Measurements from ENCODE around the gene ZNF608. TPM values are rescaled to one million over a fixed set of nuclear protein-coding genes. Genes with fewer than 3 reads are reported as not detected.
A peak's percentile ranks its signal among the peaks of the same experiment; 100 is the strongest.

ZNF608 gene
- total and polyA plus RNA-seq, 8 donors: 5.5 to 386 (median 22.9) TPM

GRCh38 chr5:124736805-124737188, 9.6 kb downstream of the ZNF608 start:
- no peaks in the 10 kb centered on the region for H3K9me3 ChIP-seq
- H3K36me3 ChIP-seq: no peaks in the 10 kb centered on the region
- H3K4me1 ChIP-seq: peaks cover 44 to 97% (median 73%) of the 10 kb centered on the region in 4 donors
- H3K27me3 ChIP-seq: no peaks in the 10 kb centered on the region
- TF ChIP-seq CTCF (IDR thresholded peaks at IDR 0.05) (no peak), EP300 (IDR thresholded peaks at IDR 0.05) (no peak), POLR2AphosphoS5 (IDR thresholded peaks at IDR 0.05) (no peak), POLR2A (IDR thresholded peaks at IDR 0.05) (no peak)
- intact Hi-C loops (cut with DNase I; ENCODE audit: low total_unique reads): no loop called here
- H3K27ac ChIP-seq: peak overlapping the region in 3 of 5 donors; percentile 63 to 76 (median 72)
- no peak overlapping the region for H3K4me3 ChIP-seq
- DNase-seq: no peak
- WGBS, 5 donors: 33 to 43% (median 43%) methylated on average over 3 of the region's 3 CpGs

GRCh38 chr5:124736082-124736804, 10.2 kb downstream of the ZNF608 start:
- intact Hi-C loops (cut with DNase I; ENCODE audit: low total_unique reads): no loop called here
- Histone ChIP-seq H3K9me3 (no peaks in the 10 kb centered on the region), H3K4me1 (peaks cover 39 to 97% (median 70%) of the 10 kb centered on the region in 4 donors), H3K27ac (peak overlapping the region in 4 of 5 donors; percentile 50 to 76 (median 68)), H3K36me3 (no peaks in the 10 kb centered on the region), H3K27me3 (no peaks in the 10 kb centered on the region), H3K4me3 (peak overlapping the region in 2 of 4 donors; percentile 40 to 48)
- 29 to 47% (median 41%) methylated on average over 6 of the region's 6 CpGs for WGBS, 5 donors
- no peak for DNase-seq
- TF ChIP-seq CTCF (IDR thresholded peaks at IDR 0.05): no peak
- no peak for TF ChIP-seq POLR2A (IDR thresholded peaks at IDR 0.05)
- TF ChIP-seq POLR2AphosphoS5 (IDR thresholded peaks at IDR 0.05): no peak
- no peak for TF ChIP-seq EP300 (IDR thresholded peaks at IDR 0.05)

- H3K27me3 ChIP-seq: no peaks in the 10 kb centered on the region
- DNase-seq: peak in 1 of 2 donors; percentile 79
Measured at GRCh38 chr5:124735169-124735858, 11.1 kb downstream of the ZNF608 start.

More at GRCh38 chr5:124735169-124735858, 11.1 kb downstream of the ZNF608 start:
- TF ChIP-seq EP300 (IDR thresholded peaks at IDR 0.05) (no peak), CTCF (IDR thresholded peaks at IDR 0.05) (no peak), POLR2AphosphoS5 (IDR thresholded peaks at IDR 0.05) (no peak), POLR2A (IDR thresholded peaks at IDR 0.05) (no peak)
- Histone ChIP-seq H3K27ac (peak overlapping the region; percentile 50 to 76 (median 66)), H3K4me3 (peak overlapping the region; percentile 38 to 48 (median 40)), H3K4me1 (peaks cover 38 to 98% (median 72%) of the 10 kb centered on the region in 4 donors), H3K9me3 (no peaks in the 10 kb centered on the region), H3K36me3 (no peaks in the 10 kb centered on the region)
- intact Hi-C loops (cut with DNase I; ENCODE audit: low total_unique reads): no loop called here
- 9 to 17% (median 15%) methylated on average over 24 of the region's 24 CpGs for WGBS, 5 donors
